ENCODE data around the gene OOSP1. TPM values are rescaled to one million over a fixed set of nuclear protein-coding genes. Genes with fewer than 3 reads are reported as not detected.

OOSP1 gene
- polyA plus RNA-seq, 1 donor (not counting 4 experiments of a cell fraction or from before 2014, with no cell fraction given), result not detected

DNA sequence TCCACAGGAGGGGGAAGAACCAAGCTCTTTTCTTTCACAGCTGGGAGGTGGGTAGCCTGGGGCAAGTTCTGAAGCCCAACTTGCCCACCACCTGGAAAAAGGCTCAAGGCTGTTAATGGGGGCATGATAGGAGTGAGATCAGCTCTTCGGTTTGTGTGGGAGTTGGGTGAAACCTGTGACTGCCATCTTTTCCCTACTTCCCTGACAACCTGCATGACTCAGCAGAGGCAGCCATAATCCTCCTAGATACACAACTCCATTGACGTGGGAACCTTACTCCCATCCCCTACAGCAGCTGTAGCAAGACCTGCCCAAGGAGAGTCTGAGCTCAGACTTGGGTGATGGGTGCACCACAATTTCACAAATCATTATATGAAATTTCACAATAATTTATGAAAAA, 65.5 kb downstream of the OOSP1 start:
- H3K79me2 ChIP-seq (ENCODE audit: control insufficient read depth, insufficient read depth, low read length), result no peaks in the 10 kb centered on the region
- no peak overlapping the region for H3K4me3 ChIP-seq (ENCODE audit: control insufficient read depth in 2 of 3, extremely low read depth in 1 of 3, insufficient read depth in 2 of 3, low read depth in 1 of 3, low read length in 3 of 3)
- H4K20me1 ChIP-seq (ENCODE audit: control insufficient read depth, extremely low read depth, insufficient read depth, low read length), result no peaks in the 10 kb centered on the region
- no peak overlapping the region for H2AFZ ChIP-seq (ENCODE audit: control insufficient read depth, low read length)
- no peaks in the 10 kb centered on the region for H3K4me1 ChIP-seq (ENCODE audit: control insufficient read depth, extremely low read depth, insufficient read depth, low read length)
- DNase-seq (ENCODE audit: low read depth, low spot score), result no peak
- H3K27me3 ChIP-seq (ENCODE audit: control insufficient read depth, extremely low read depth, insufficient read depth, low read length), result no peaks in the 10 kb centered on the region
- FAIRE-seq, result no peak
- dilution Hi-C loops (cut with MboI; ENCODE audit: extremely low pct_ligation_motif_present, low sequenced_read_pairs), result no loop called here
- H3K9ac ChIP-seq (ENCODE audit: control insufficient read depth, extremely low read depth, insufficient read depth, low read length), result no peak overlapping the region
- H3K27ac ChIP-seq (ENCODE audit: control insufficient read depth, insufficient read depth, low read length), result no peak overlapping the region
- no peaks in the 10 kb centered on the region for H3K9me1 ChIP-seq (ENCODE audit: control insufficient read depth, extremely low read depth, insufficient read depth, low read length)
- no peak overlapping the region for H3K4me2 ChIP-seq (ENCODE audit: control insufficient read depth, extremely low read depth, insufficient read depth, low read depth, low read length)
- no peaks in the 10 kb centered on the region for H3K36me3 ChIP-seq (ENCODE audit: control insufficient read depth in 2 of 2, extremely low read depth in 1 of 2, insufficient read depth in 2 of 2, low read length in 2 of 2)
- TF ChIP-seq, protein P1, sequence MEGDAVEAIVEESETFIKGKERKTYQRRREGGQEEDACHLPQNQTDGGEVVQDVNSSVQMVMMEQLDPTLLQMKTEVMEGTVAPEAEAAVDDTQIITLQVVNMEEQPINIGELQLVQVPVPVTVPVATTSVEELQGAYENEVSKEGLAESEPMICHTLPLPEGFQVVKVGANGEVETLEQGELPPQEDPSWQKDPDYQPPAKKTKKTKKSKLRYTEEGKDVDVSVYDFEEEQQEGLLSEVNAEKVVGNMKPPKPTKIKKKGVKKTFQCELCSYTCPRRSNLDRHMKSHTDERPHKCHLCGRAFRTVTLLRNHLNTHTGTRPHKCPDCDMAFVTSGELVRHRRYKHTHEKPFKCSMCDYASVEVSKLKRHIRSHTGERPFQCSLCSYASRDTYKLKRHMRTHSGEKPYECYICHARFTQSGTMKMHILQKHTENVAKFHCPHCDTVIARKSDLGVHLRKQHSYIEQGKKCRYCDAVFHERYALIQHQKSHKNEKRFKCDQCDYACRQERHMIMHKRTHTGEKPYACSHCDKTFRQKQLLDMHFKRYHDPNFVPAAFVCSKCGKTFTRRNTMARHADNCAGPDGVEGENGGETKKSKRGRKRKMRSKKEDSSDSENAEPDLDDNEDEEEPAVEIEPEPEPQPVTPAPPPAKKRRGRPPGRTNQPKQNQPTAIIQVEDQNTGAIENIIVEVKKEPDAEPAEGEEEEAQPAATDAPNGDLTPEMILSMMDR (optimal IDR thresholded peaks at IDR 0.05 in 1 of 3, IDR thresholded peaks at IDR 0.05 in 1 of 3, conservative IDR thresholded peaks at IDR 0.05 in 1 of 3; ENCODE audit: extremely low read depth in 1 of 3, insufficient read depth in 2 of 3, low read length in 3 of 3), result no peak
- TF ChIP-seq EZH2 (IDR thresholded peaks at IDR 0.05; ENCODE audit: low read length), result no peak
- H3K9me3 ChIP-seq (ENCODE audit: control insufficient read depth, low read depth, low read length), result no peaks in the 10 kb centered on the region

- Histone ChIP-seq H3K79me2 (ENCODE audit: control insufficient read depth, insufficient read depth, low read length) (no peaks in the 10 kb centered on the region), H3K9ac (ENCODE audit: control insufficient read depth, extremely low read depth, insufficient read depth, low read length) (no peak overlapping the region), H3K27ac (ENCODE audit: control insufficient read depth, insufficient read depth, low read length) (no peak overlapping the region), H3K27me3 (ENCODE audit: control insufficient read depth, extremely low read depth, insufficient read depth, low read length) (no peaks in the 10 kb centered on the region), H3K4me3 (ENCODE audit: control insufficient read depth in 2 of 3, extremely low read depth in 1 of 3, insufficient read depth in 2 of 3, low read depth in 1 of 3, low read length in 3 of 3) (no peak overlapping the region), H3K9me3 (ENCODE audit: control insufficient read depth, low read depth, low read length) (no peaks in the 10 kb centered on the region), H2AFZ (ENCODE audit: control insufficient read depth, low read length) (no peak overlapping the region), H3K9me1 (ENCODE audit: control insufficient read depth, extremely low read depth, insufficient read depth, low read length) (no peaks in the 10 kb centered on the region), H4K20me1 (ENCODE audit: control insufficient read depth, extremely low read depth, insufficient read depth, low read length) (no peaks in the 10 kb centered on the region), H3K36me3 (ENCODE audit: control insufficient read depth in 2 of 2, extremely low read depth in 1 of 2, insufficient read depth in 2 of 2, low read length in 2 of 2) (no peaks in the 10 kb centered on the region), H3K4me2 (ENCODE audit: control insufficient read depth, extremely low read depth, insufficient read depth, low read depth, low read length) (no peak overlapping the region), H3K4me1 (ENCODE audit: control insufficient read depth, extremely low read depth, insufficient read depth, low read length) (no peaks in the 10 kb centered on the region)
- TF ChIP-seq EZH2 (IDR thresholded peaks at IDR 0.05; ENCODE audit: low read length), result no peak
- TF ChIP-seq, protein P1 (optimal IDR thresholded peaks at IDR 0.05 in 1 of 3, IDR thresholded peaks at IDR 0.05 in 1 of 3, conservative IDR thresholded peaks at IDR 0.05 in 1 of 3; ENCODE audit: extremely low read depth in 1 of 3, insufficient read depth in 2 of 3, low read length in 3 of 3), result no peak
- FAIRE-seq (no peak), DNase-seq (ENCODE audit: low read depth, low spot score) (no peak)
- dilution Hi-C loops (cut with MboI; ENCODE audit: extremely low pct_ligation_motif_present, low sequenced_read_pairs), result no loop called here
Observed at GRCh38 chr11:60005360-60005759, 67.1 kb downstream of the OOSP1 start.

Other genes with a start within 250 kb of the OOSP1 start
- gene OR10V1, start 224.6 kb upstream of the OOSP1 start, polyA plus RNA-seq, result not detected in 3 replicates
- gene STX3, start 183.1 kb upstream of the OOSP1 start, polyA plus RNA-seq, result 41.1 to 48.0 TPM (median 42.5 TPM) in 3 replicates
- gene MRPL16, start 127.7 kb upstream of the OOSP1 start, polyA plus RNA-seq, result 32.4 to 85.5 TPM (median 72.1 TPM) in 3 replicates
- not detected in 3 replicates for gene CBLIF, start 92.9 kb upstream of the OOSP1 start, polyA plus RNA-seq
- 3.7 to 6.9 TPM (median 3.9 TPM) in 3 replicates for gene TCN1, start 71.9 kb upstream of the OOSP1 start, polyA plus RNA-seq
- 0.09 to 0.14 TPM in 2 of 3 replicates, not detected in the other for gene OOSP3, start 59.6 kb upstream of the OOSP1 start, polyA plus RNA-seq
- gene OOSP4A, start 25.6 kb downstream of the OOSP1 start, polyA plus RNA-seq, result not detected in 3 replicates
- gene OOSP4B, start 78.7 kb downstream of the OOSP1 start, polyA plus RNA-seq, result not detected in 3 replicates
- not detected in 3 replicates for gene OOSP2, start 102.0 kb downstream of the OOSP1 start, polyA plus RNA-seq
- gene MS4A3, start 118.2 kb downstream of the OOSP1 start, polyA plus RNA-seq, result not detected in 3 replicates
- not detected in 3 replicates for gene MS4A2, start 150.2 kb downstream of the OOSP1 start, polyA plus RNA-seq
- not detected in 3 replicates for gene MS4A6A, start 244.7 kb downstream of the OOSP1 start, polyA plus RNA-seq

All from keratinocyte (primary cell).